Measurements from ENCODE around the gene AQP12A. TPM values are rescaled to one million over a fixed set of nuclear protein-coding genes. Genes with fewer than 3 reads are reported as not detected.
"Not testable (repeated sequence)": the region's sequence is repeated elsewhere in the genome, so short reads cannot be mapped to it uniquely, and the experiment has no call there.

The AQP12A gene
- total RNA-seq, 1 experiment from 2014 or later = not detected

- Histone ChIP-seq H3K36me3 (ENCODE audit: control insufficient read depth, insufficient read depth, low read length) (no peaks in the 10 kb centered on the region), H3K27ac (ENCODE audit: low read length) (no peak overlapping the region), H3K4me3 (ENCODE audit: low read depth in 2 of 2, low read length in 2 of 2) (no peak overlapping the region), H3K27me3 (ENCODE audit: control insufficient read depth, insufficient read depth, low read length) (no peaks in the 10 kb centered on the region), H3K4me1 (ENCODE audit: control insufficient read depth, insufficient read depth, low read length) (no peaks in the 10 kb centered on the region), H3K9me3 (ENCODE audit: control insufficient read depth, insufficient read depth, low read depth, low read length) (no peaks in the 10 kb centered on the region)
- no TSS peak for BruUV-seq (replicated peaks)
- in situ Hi-C loops (cut with HindIII; ENCODE audit: low pct_unique_long_range_greater_than_20kb, low sequenced_read_pairs) (no loop called here), intact Hi-C loops (cut with micrococcal nuclease; ENCODE audit: unreplicated experiment) (no loop called here)
- ATAC-seq (no peak), DNase-seq (ENCODE audit: low read depth, low spot score) (no peak)
- ChIA-PET POLR2A (no interaction called here), CTCF (no interaction called here)
- TF ChIP-seq TCF7L2 (IDR thresholded peaks at IDR 0.05; ENCODE audit: low read depth, low read length) = no peak
- no peak for TF ChIP-seq CTCF (IDR thresholded peaks at IDR 0.05)
- TF ChIP-seq REST (IDR thresholded peaks at IDR 0.05; ENCODE audit: insufficient read depth in 1 of 2, low read depth in 2 of 2, low read length in 1 of 2) = no peak
- no peak for TF ChIP-seq SIN3A (IDR thresholded peaks at IDR 0.05; ENCODE audit: borderline replicate concordance, insufficient read depth, low read depth, low read length)
- TF ChIP-seq POLR2AphosphoS5 (IDR thresholded peaks at IDR 0.05; ENCODE audit: low read depth, low read length) = no peak
Observed at GRCh38 chr2:240688553-240688919, 3.1 kb upstream of the AQP12A start.

- BruUV-seq (replicated peaks) = no TSS peak
- no peaks in the 10 kb centered on the region for H3K4me1 ChIP-seq (ENCODE audit: control insufficient read depth, insufficient read depth, low read length)
- H3K36me3 ChIP-seq (ENCODE audit: control insufficient read depth, insufficient read depth, low read length) = no peaks in the 10 kb centered on the region
- no peaks in the 10 kb centered on the region for H3K9me3 ChIP-seq (ENCODE audit: control insufficient read depth, insufficient read depth, low read depth, low read length)
- no peak overlapping the region for H3K27ac ChIP-seq (ENCODE audit: low read length)
- intact Hi-C loops (cut with micrococcal nuclease; ENCODE audit: unreplicated experiment) (no loop called here), in situ Hi-C loops (cut with HindIII; ENCODE audit: low pct_unique_long_range_greater_than_20kb, low sequenced_read_pairs) (no loop called here)
- ChIA-PET CTCF (no interaction called here), POLR2A (no interaction called here)
- no peak for TF ChIP-seq TCF7L2 (IDR thresholded peaks at IDR 0.05; ENCODE audit: low read depth, low read length)
- TF ChIP-seq REST (IDR thresholded peaks at IDR 0.05; ENCODE audit: insufficient read depth in 1 of 2, low read depth in 2 of 2, low read length in 1 of 2) = no peak
- TF ChIP-seq CTCF (IDR thresholded peaks at IDR 0.05) = no peak
- TF ChIP-seq SIN3A (IDR thresholded peaks at IDR 0.05; ENCODE audit: borderline replicate concordance, insufficient read depth, low read depth, low read length) = no peak
- TF ChIP-seq POLR2AphosphoS5 (IDR thresholded peaks at IDR 0.05; ENCODE audit: low read depth, low read length) = no peak
- no peaks in the 10 kb centered on the region for H3K27me3 ChIP-seq (ENCODE audit: control insufficient read depth, insufficient read depth, low read length)
- DNase-seq (ENCODE audit: low read depth, low spot score) = no peak
- H3K4me3 ChIP-seq (ENCODE audit: low read depth in 2 of 2, low read length in 2 of 2) = no peak overlapping the region
- ATAC-seq = no peak
Observed at GRCh38 chr2:240689975-240690374, 1.7 kb upstream of the AQP12A start.

- H3K4me1 ChIP-seq (ENCODE audit: control insufficient read depth, insufficient read depth, low read length); BruUV-seq (replicated peaks); ATAC-seq; H3K27me3 ChIP-seq (ENCODE audit: control insufficient read depth, insufficient read depth, low read length); H3K36me3 ChIP-seq (ENCODE audit: control insufficient read depth, insufficient read depth, low read length); CTCF ChIA-PET; H3K4me3 ChIP-seq (ENCODE audit: low read depth in 2 of 2, low read length in 2 of 2); H3K27ac ChIP-seq (ENCODE audit: low read length); H3K9me3 ChIP-seq (ENCODE audit: control insufficient read depth, insufficient read depth, low read depth, low read length); intact Hi-C loops (cut with micrococcal nuclease; ENCODE audit: unreplicated experiment); POLR2A ChIA-PET; in situ Hi-C loops (cut with HindIII; ENCODE audit: low pct_unique_long_range_greater_than_20kb, low sequenced_read_pairs); DNase-seq (ENCODE audit: low read depth, low spot score): not testable (repeated sequence)
Observed at GRCh38 chr2:240690421-240691074, 1.1 kb upstream of the AQP12A start.

GRCh38 chr2:240691075-240691427 lies 615 bp upstream of the AQP12A start:
- H3K27me3 ChIP-seq (ENCODE audit: control insufficient read depth, insufficient read depth, low read length); CTCF ChIA-PET; ATAC-seq; H3K4me3 ChIP-seq (ENCODE audit: low read depth in 2 of 2, low read length in 2 of 2); H3K36me3 ChIP-seq (ENCODE audit: control insufficient read depth, insufficient read depth, low read length); intact Hi-C loops (cut with micrococcal nuclease; ENCODE audit: unreplicated experiment); in situ Hi-C loops (cut with HindIII; ENCODE audit: low pct_unique_long_range_greater_than_20kb, low sequenced_read_pairs); H3K4me1 ChIP-seq (ENCODE audit: control insufficient read depth, insufficient read depth, low read length); H3K27ac ChIP-seq (ENCODE audit: low read length); BruUV-seq (replicated peaks); DNase-seq (ENCODE audit: low read depth, low spot score); POLR2A ChIA-PET; H3K9me3 ChIP-seq (ENCODE audit: control insufficient read depth, insufficient read depth, low read depth, low read length): not testable (repeated sequence)
